HL-60 (cell line): Measurements from ENCODE around the gene NHSL2.
A peak's percentile ranks its signal among the peaks of the same experiment; 100 is the strongest.

Experiments used
- DNase-seq, 2 experiments: peaks; one replicate each; pipeline ENCODE4 v3.0.0-alpha.2; 2010 to 2020; ENCODE audit warnings: low read depth in 1 of 2, low spot score in 1 of 2
- H3K27ac ChIP-seq: fragments of 250-450 bp; sonication (Bioruptor Pico); replicated peaks from 2 replicates; pipeline ENCODE4 v1.5.1; 2020; ENCODE audit warnings: mild to moderate bottlenecking, moderate library complexity
- H3K27me3 ChIP-seq: fragments of 250-450 bp; sonication (Bioruptor Pico); 2 replicates; pipeline ENCODE4 v1.5.1; 2021; ENCODE audit warnings: mild to moderate bottlenecking, moderate library complexity; ENCODE audit not compliant: insufficient read depth, poor library complexity, severe bottlenecking
- H3K4me3 ChIP-seq: replicated peaks from 2 replicates; pipeline ENCODE4 v1.5.1; 2011; ENCODE audit warnings: mild to moderate bottlenecking, control low read depth, low read length; ENCODE audit not compliant: insufficient read depth
- GABPA ChIP-seq: IDR thresholded peaks from 2 replicates; pipeline ENCODE4 v1.6.1; 2012; ENCODE audit warnings: low read depth
- POLR2AphosphoS5 ChIP-seq: IDR thresholded peaks from 2 replicates; pipeline ENCODE4 v1.6.1; 2012; ENCODE audit warnings: low read depth
- SPI1 ChIP-seq: IDR thresholded peaks from 2 replicates; pipeline ENCODE4 v1.6.1; 2012; ENCODE audit warnings: low read depth, mild to moderate bottlenecking, borderline replicate concordance
- TF ChIP-seq, protein P1 (sequence below): IDR thresholded peaks from 2 replicates; pipeline ENCODE4 v1.6.1; 2012; ENCODE audit warnings: low read depth; ENCODE audit not compliant: insufficient replicate concordance
- TF ChIP-seq, protein P2 (sequence below): IDR thresholded peaks from one replicate; pipeline ENCODE4 v1.5.1; 2011; ENCODE audit warnings: low read length, control low read depth, inconsistent platforms; ENCODE audit not compliant: insufficient read depth

Gene NHSL2

GRCh38 chrX:72095370-72095769 lies 184.7 kb downstream of the NHSL2 start:
- DNase-seq, result no peak
- Histone ChIP-seq H3K27ac (peak overlapping the region; percentile 29; the same call in 1 of the 2 replicates), H3K27me3 (no peaks in the 10 kb centered on the region), H3K4me3 (no peak overlapping the region)
- no peak for TF ChIP-seq SPI1
- TF ChIP-seq GABPA, result no peak
- TF ChIP-seq, protein P1, sequence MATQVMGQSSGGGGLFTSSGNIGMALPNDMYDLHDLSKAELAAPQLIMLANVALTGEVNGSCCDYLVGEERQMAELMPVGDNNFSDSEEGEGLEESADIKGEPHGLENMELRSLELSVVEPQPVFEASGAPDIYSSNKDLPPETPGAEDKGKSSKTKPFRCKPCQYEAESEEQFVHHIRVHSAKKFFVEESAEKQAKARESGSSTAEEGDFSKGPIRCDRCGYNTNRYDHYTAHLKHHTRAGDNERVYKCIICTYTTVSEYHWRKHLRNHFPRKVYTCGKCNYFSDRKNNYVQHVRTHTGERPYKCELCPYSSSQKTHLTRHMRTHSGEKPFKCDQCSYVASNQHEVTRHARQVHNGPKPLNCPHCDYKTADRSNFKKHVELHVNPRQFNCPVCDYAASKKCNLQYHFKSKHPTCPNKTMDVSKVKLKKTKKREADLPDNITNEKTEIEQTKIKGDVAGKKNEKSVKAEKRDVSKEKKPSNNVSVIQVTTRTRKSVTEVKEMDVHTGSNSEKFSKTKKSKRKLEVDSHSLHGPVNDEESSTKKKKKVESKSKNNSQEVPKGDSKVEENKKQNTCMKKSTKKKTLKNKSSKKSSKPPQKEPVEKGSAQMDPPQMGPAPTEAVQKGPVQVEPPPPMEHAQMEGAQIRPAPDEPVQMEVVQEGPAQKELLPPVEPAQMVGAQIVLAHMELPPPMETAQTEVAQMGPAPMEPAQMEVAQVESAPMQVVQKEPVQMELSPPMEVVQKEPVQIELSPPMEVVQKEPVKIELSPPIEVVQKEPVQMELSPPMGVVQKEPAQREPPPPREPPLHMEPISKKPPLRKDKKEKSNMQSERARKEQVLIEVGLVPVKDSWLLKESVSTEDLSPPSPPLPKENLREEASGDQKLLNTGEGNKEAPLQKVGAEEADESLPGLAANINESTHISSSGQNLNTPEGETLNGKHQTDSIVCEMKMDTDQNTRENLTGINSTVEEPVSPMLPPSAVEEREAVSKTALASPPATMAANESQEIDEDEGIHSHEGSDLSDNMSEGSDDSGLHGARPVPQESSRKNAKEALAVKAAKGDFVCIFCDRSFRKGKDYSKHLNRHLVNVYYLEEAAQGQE, result no peak
- TF ChIP-seq, protein P2, sequence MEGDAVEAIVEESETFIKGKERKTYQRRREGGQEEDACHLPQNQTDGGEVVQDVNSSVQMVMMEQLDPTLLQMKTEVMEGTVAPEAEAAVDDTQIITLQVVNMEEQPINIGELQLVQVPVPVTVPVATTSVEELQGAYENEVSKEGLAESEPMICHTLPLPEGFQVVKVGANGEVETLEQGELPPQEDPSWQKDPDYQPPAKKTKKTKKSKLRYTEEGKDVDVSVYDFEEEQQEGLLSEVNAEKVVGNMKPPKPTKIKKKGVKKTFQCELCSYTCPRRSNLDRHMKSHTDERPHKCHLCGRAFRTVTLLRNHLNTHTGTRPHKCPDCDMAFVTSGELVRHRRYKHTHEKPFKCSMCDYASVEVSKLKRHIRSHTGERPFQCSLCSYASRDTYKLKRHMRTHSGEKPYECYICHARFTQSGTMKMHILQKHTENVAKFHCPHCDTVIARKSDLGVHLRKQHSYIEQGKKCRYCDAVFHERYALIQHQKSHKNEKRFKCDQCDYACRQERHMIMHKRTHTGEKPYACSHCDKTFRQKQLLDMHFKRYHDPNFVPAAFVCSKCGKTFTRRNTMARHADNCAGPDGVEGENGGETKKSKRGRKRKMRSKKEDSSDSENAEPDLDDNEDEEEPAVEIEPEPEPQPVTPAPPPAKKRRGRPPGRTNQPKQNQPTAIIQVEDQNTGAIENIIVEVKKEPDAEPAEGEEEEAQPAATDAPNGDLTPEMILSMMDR, result no peak
- no peak for TF ChIP-seq POLR2AphosphoS5

DNA sequence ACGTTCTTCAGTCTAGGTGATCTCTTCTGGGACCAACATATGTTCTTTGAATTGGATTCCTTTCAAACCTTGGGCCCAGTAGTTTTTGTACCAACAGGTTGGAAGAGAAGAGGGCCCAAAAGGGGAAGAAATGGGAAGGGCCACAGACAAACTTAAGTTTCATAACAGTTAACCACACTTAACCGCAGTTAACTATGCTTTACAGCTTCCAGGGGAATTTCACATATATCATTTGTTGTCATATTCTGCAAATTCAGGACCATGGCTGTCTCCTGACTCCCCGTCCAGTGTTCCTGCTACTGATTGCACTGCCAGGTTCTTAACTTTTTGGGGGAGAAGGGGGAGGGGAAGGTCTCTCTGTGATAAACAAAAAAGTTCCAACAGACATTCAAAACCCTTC lies 186.5 kb downstream of the NHSL2 start:
- no peak overlapping the region for H3K4me3 ChIP-seq
- TF ChIP-seq SPI1 (peak; percentile 40; the same call in 1 of the 2 replicates), POLR2AphosphoS5 (no peak)
- TF ChIP-seq, protein P1, result peak; percentile 85
- H3K27ac ChIP-seq, result peak overlapping the region; percentile 78
- H3K27me3 ChIP-seq, result no peaks in the 10 kb centered on the region
- DNase-seq, result peak in 1 of 2 experiments; percentile 58

DNA sequence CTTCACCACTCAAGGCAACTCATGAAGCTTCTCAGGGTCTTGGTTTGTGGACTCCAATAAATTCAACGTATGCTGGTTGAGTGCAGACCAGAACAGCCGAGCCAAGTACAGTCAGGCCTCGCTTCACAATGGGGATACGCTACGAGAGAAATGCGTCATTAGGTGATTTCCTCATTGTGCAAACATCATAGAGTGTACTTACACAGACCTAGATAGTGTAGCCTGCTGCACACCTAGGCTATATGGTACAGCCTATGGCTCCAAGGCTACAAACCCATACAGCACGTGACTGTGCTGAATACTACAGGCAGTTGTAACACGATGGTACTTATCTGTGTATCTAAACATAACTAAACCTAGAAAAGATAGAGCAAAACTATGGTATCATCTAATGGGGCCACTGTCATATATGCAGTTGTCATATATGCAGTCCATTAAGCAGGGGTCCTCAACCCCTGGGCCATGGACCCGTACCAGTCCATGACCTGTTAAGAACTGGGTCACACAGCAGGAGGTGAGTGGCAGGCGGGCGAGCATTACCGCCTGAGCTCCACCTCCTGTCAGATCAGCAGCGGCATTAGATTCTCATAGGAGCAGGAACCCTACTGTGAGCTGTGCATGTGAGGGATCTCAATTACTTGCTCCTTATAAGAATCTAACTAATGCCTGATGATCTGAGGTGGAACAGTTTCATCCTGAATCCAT lies 189.6 kb downstream of the NHSL2 start:
- DNase-seq, result no peak
- TF ChIP-seq POLR2AphosphoS5, result no peak
- TF ChIP-seq SPI1, result no peak
- TF ChIP-seq, protein P1, result no peak
- TF ChIP-seq, protein P2, result no peak
- no peak for TF ChIP-seq GABPA

More for the DNA sequence above, 189.6 kb downstream of the NHSL2 start:
- no peak overlapping the region for H3K4me3 ChIP-seq
- H3K27ac ChIP-seq, result peak overlapping the region; percentile 80
- H3K27me3 ChIP-seq, result no peaks in the 10 kb centered on the region
